ENCODE results near the gene USP21. TPM values are rescaled to one million over a fixed set of nuclear protein-coding genes. Genes with fewer than 3 reads are reported as not detected.
A peak's percentile ranks its signal among the peaks of the same experiment; 100 is the strongest.

The USP21 gene
- total RNA-seq, 4 donors from 2014 or later = 19.5 to 75.9 (median 35.3) TPM

DNA sequence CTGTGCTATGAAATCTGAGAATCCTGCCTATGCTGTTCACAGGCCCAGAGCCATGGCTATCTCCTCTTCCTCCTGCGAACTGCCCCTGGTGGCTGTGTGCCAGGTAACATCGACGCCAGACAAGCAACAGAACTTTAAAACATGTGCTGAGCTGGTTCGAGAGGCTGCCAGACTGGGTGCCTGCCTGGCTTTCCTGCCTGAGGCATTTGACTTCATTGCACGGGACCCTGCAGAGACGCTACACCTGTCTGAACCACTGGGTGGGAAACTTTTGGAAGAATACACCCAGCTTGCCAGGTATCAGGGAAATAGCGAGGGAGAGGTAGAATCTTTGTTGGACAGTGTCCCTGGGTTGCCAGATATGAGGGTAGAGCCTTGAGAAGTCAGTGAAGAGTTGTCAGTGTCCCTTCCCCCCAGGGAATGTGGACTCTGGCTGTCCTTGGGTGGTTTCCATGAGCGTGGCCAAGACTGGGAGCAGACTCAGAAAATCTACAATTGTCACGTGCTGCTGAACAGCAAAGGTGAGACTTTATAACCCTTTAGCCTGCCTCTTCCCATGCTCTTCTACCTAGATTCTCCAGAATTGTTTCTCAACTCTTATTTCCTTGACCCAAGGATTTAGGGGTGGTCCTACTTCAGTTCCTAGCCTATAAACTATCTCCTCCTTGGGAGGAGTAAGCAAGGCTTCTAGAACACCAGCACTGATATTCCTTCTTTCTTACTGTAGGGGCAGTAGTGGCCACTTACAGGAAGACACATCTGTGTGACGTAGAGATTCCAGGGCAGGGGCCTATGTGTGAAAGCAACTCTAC, 40.0 kb upstream of the USP21 start:
- 46% methylated on average over 10 of the region's 10 CpGs; no CpG with 5 or more reads in 1 of the 2 donors for WGBS, 2 donors (ENCODE audit: low coverage in 1 of 2)
- peaks cover 26 to 48% (median 31%) of the 10 kb centered on the region in 4 donors for H3K4me1 ChIP-seq
- in situ Hi-C loops (cut with MboI; ENCODE audit: low pct_ligation_motif_present in 1 of 4, low pct_unique_long_range_greater_than_20kb in 1 of 4, low sequenced_read_pairs in 3 of 4) (no loop called here), intact Hi-C loops (cut with DNase I; ENCODE audit: low total_unique reads) (no loop called here)
- H3K27me3 ChIP-seq = no peaks in the 10 kb centered on the region
- H3K27ac ChIP-seq = peak overlapping the region; percentile 93 to 98 (median 96)
- peak overlapping the region in 3 of 4 donors; percentile 66 to 95 (median 82) for H3K4me3 ChIP-seq
- no peaks in the 10 kb centered on the region for H3K9me3 ChIP-seq
- peaks cover 0 to 30% (median 14%) of the 10 kb centered on the region in 4 donors for H3K36me3 ChIP-seq
- peak; percentile 58 for DNase-seq
- TF ChIP-seq, protein P1, sequence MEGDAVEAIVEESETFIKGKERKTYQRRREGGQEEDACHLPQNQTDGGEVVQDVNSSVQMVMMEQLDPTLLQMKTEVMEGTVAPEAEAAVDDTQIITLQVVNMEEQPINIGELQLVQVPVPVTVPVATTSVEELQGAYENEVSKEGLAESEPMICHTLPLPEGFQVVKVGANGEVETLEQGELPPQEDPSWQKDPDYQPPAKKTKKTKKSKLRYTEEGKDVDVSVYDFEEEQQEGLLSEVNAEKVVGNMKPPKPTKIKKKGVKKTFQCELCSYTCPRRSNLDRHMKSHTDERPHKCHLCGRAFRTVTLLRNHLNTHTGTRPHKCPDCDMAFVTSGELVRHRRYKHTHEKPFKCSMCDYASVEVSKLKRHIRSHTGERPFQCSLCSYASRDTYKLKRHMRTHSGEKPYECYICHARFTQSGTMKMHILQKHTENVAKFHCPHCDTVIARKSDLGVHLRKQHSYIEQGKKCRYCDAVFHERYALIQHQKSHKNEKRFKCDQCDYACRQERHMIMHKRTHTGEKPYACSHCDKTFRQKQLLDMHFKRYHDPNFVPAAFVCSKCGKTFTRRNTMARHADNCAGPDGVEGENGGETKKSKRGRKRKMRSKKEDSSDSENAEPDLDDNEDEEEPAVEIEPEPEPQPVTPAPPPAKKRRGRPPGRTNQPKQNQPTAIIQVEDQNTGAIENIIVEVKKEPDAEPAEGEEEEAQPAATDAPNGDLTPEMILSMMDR (IDR thresholded peaks at IDR 0.05) = peak; percentile 20 to 71 (median 51)
- TF ChIP-seq POLR2A (IDR thresholded peaks at IDR 0.05) (peak; percentile 68), EP300 (IDR thresholded peaks at IDR 0.05; ENCODE audit: low read depth) (no peak), POLR2AphosphoS5 (IDR thresholded peaks at IDR 0.05) (peak in 2 of 3 donors; percentile 49 to 56)

DNA sequence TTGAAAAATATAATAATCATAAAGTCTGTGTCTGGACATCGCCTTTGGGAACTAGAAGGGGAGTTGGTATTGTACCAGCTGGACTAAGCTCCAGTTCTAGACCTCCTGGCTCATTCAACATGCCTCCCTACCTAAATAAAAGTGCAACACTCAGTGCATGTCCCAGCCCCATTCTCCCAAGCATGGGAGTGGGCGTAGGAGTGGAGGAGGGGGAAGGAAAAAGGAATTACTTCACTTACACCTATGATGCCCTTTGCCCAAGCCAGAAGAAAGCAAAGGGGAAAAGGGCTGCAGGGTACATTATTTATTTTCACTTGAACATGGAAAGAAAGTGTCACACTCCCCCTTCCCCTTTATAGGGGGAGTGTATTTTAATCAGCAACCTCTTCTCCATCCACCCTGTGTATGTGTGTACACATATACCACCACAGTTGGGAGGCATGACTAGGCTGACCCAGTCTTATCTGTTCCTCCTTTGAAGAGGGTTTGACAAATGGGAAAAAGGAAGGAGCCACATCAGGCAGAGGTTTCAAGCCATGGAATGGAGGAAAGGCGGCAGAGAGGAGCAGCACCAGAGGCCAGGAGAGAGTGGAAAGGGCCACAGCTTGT, 38.2 kb upstream of the USP21 start:
- TF ChIP-seq EP300 (IDR thresholded peaks at IDR 0.05; ENCODE audit: low read depth) (no peak), POLR2A (IDR thresholded peaks at IDR 0.05) (no peak), POLR2AphosphoS5 (IDR thresholded peaks at IDR 0.05) (no peak)
- TF ChIP-seq, protein P1 (IDR thresholded peaks at IDR 0.05) = no peak
- no peak overlapping the region for H3K27ac ChIP-seq
- H3K27me3 ChIP-seq = no peaks in the 10 kb centered on the region
- WGBS, 2 donors (ENCODE audit: low coverage in 1 of 2) = 84 to 91% methylated on average over 2 to 3 of the region's 3 CpGs
- H3K9me3 ChIP-seq = no peaks in the 10 kb centered on the region
- DNase-seq = no peak
- intact Hi-C loops (cut with DNase I; ENCODE audit: low total_unique reads) (no loop called here), in situ Hi-C loops (cut with MboI; ENCODE audit: low pct_ligation_motif_present in 1 of 4, low pct_unique_long_range_greater_than_20kb in 1 of 4, low sequenced_read_pairs in 3 of 4) (no loop called here)
- H3K4me1 ChIP-seq = peaks cover 23 to 33% (median 27%) of the 10 kb centered on the region in 4 donors
- H3K4me3 ChIP-seq = no peak overlapping the region
- peaks cover 0 to 39% (median 16%) of the 10 kb centered on the region in 4 donors for H3K36me3 ChIP-seq

DNA sequence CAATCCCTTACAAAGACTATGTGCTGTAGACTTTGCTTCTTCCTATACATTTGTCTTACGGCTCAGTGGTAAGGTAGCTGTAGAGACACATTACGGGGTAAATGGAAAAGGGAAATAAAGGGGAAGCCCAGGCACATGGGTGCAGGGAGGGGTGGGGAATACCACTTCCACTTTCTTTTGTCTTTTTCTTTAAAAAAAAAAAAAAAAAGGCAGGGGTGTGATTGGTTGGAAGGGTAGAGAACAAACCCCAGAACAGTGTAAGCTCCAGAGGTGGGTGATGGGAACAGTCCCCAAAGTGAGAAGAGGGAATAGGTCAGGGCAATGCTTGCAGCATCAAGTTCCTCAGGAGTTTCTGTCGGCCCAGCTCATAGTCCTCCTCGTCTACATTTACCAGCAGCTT, 37.5 kb upstream of the USP21 start:
- in situ Hi-C loops (cut with MboI; ENCODE audit: low pct_ligation_motif_present in 1 of 4, low pct_unique_long_range_greater_than_20kb in 1 of 4, low sequenced_read_pairs in 3 of 4) = no loop called here
- Histone ChIP-seq H3K27ac (no peak overlapping the region), H3K4me3 (no peak overlapping the region), H3K27me3 (no peaks in the 10 kb centered on the region), H3K4me1 (peaks cover 17 to 26% (median 20%) of the 10 kb centered on the region in 4 donors), H3K36me3 (peaks cover 0 to 39% (median 16%) of the 10 kb centered on the region in 4 donors), H3K9me3 (no peaks in the 10 kb centered on the region)
- TF ChIP-seq, protein P1 (IDR thresholded peaks at IDR 0.05) = no peak
- TF ChIP-seq EP300 (IDR thresholded peaks at IDR 0.05; ENCODE audit: low read depth) (no peak), POLR2A (IDR thresholded peaks at IDR 0.05) (no peak), POLR2AphosphoS5 (IDR thresholded peaks at IDR 0.05) (no peak)
- 67 to 83% methylated on average over 1 to 4 of the region's 4 CpGs for WGBS, 2 donors (ENCODE audit: low coverage in 1 of 2)
- no peak for DNase-seq
- intact Hi-C loops (cut with DNase I; ENCODE audit: low total_unique reads) = no loop called here

DNA sequence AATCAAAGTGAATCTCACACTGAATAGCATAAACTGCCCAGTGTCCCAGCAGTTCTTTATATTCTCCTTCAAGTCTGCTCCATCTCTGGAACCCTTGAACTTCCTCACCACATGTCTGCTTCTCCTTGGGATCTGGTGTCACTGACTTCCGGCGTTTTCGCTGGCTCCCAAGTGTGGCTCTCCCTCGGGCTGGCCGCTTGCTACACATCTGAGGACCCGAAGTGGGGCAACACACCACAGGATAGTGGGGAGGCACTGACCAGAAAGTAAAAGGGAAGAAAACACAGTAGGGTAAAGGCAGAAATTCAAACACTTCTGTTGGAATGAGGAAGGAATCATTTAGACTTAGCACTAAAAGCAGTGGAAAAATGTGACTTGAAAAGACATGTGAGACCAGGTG, 36.3 kb upstream of the USP21 start:
- peaks cover 0 to 49% (median 16%) of the 10 kb centered on the region in 4 donors for H3K36me3 ChIP-seq
- no peak overlapping the region for H3K4me3 ChIP-seq
- H3K27ac ChIP-seq = no peak overlapping the region
- H3K9me3 ChIP-seq = no peaks in the 10 kb centered on the region
- peaks cover 15 to 33% (median 17%) of the 10 kb centered on the region in 4 donors for H3K4me1 ChIP-seq
- no peaks in the 10 kb centered on the region for H3K27me3 ChIP-seq
- TF ChIP-seq POLR2A (IDR thresholded peaks at IDR 0.05) (no peak), POLR2AphosphoS5 (IDR thresholded peaks at IDR 0.05) (no peak), EP300 (IDR thresholded peaks at IDR 0.05; ENCODE audit: low read depth) (no peak)
- TF ChIP-seq, protein P1 (IDR thresholded peaks at IDR 0.05) = no peak
- in situ Hi-C loops (cut with MboI; ENCODE audit: low pct_ligation_motif_present in 1 of 4, low pct_unique_long_range_greater_than_20kb in 1 of 4, low sequenced_read_pairs in 3 of 4) (no loop called here), intact Hi-C loops (cut with DNase I; ENCODE audit: low total_unique reads) (no loop called here)
- WGBS, 2 donors (ENCODE audit: low coverage in 1 of 2) = 84% methylated on average over 6 of the region's 6 CpGs; no CpG with 5 or more reads in 1 of the 2 donors
- DNase-seq = no peak

Data from transverse colon (tissue), 4 donors.